Mammary epithelial cell (primary cell): ENCODE data around the gene GARIN5B.

ENCODE experiments used
- CTCF ChIP-seq, 2 donors: IDR thresholded peaks in 1 of 2; conservative IDR thresholded peaks in 1 of 2; 2 replicates each; pipeline ENCODE4 v1.5.1; 2011 to 2012; ENCODE audit warnings: inconsistent platforms in 2 of 2, low read length in 2 of 2, mild to moderate bottlenecking in 2 of 2, control low read depth in 1 of 2, low read depth in 1 of 2; ENCODE audit not compliant: insufficient read depth in 1 of 2; ENCODE audit errors: extremely low read depth in 1 of 2
- EZH2 ChIP-seq: IDR thresholded peaks from 2 replicates; pipeline ENCODE4 v1.6.1; 2012; ENCODE audit warnings: low read length, inconsistent platforms, borderline replicate concordance

DNA sequence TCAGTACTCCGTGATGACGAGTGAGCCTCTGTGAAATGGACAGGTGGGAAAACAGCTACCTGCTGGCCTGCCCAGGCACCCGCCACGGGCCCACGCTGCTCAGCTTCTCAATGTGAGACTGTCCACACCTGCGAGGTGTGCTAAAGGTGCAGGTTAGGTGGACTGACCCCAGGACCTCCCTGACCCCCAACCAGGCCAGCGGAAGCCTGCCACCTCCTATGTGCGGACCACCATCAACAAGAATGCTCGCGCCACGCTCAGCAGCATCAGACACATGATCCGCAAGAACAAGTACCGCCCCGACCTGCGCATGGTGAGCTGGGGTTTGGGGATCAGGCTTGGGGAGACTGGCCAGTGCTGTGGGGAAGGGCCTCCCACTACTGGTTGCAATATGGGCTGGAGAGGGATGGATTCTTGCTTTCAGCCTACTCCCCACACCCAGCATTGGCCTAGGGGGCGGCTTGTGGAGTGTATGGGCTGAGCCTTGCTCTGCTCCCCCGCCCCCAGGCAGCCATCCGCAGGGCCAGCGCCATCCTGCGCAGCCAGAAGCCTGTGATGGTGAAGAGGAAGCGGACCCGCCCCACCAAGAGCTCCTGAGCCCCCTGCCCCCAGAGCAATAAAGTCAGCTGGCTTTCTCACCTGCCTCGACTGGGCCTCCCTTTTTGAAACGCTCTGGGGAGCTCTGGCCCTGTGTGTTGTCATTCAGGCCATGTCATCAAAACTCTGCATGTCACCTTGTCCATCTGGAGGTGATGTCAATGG, 24.9 kb upstream of the GARIN5B start:
- no peak for TF ChIP-seq CTCF (conservative IDR thresholded peaks at IDR 0.05 in 1 of 2, IDR thresholded peaks at IDR 0.05 in 1 of 2; ENCODE audit: extremely low read depth in 1 of 2, insufficient read depth in 1 of 2, low read depth in 1 of 2, low read length in 2 of 2)
- TF ChIP-seq EZH2: no peak
